Left kidney (tissue), 8 donors: ENCODE results near the gene ZNF783. TPM values are rescaled to one million over a fixed set of nuclear protein-coding genes. Genes with fewer than 3 reads are reported as not detected.
"Not testable (repeated sequence)": the region's sequence is repeated elsewhere in the genome, so short reads cannot be mapped to it uniquely, and the experiment has no call there.

ENCODE experiments used
- DNase-seq: peaks from one replicate; pipeline ENCODE4 v3.0.0-alpha.2; 2013
- long read RNA-seq, 8 donors: transcript quantifications; one replicate each; lab custom pipeline, GENCODE V29; 2026
- polyA plus RNA-seq: library from polyadenylated mRNA; unstranded; fragments of 120-200 nt; gene quantifications from one replicate; pipeline ENCODE4 v1.2.1, GENCODE V29; 2013; ENCODE audit not compliant: insufficient read length

The ZNF783 gene
- 17.0 TPM for polyA plus RNA-seq
- long read RNA-seq, donor 1, full-length matches to known transcripts, result 1 of 1 reads
- long read RNA-seq, donor 1, partial matches to known transcripts, result 0 of 1 reads
- long read RNA-seq, donor 1, other reads (novel, unspliced or antisense), result 0 of 1 reads
- long read RNA-seq, donor 2, result 0 reads
- long read RNA-seq, donor 3, result 0 reads
- long read RNA-seq, donor 4, result 0 reads
- long read RNA-seq, donor 5, result 0 reads
- long read RNA-seq, donor 6, full-length matches to known transcripts, result 3 of 3 reads
- long read RNA-seq, donor 6, partial matches to known transcripts, result 0 of 3 reads
- long read RNA-seq, donor 6, other reads (novel, unspliced or antisense), result 0 of 3 reads
- long read RNA-seq, donor 7, result 0 reads
- long read RNA-seq, donor 8, result 0 reads

DNA sequence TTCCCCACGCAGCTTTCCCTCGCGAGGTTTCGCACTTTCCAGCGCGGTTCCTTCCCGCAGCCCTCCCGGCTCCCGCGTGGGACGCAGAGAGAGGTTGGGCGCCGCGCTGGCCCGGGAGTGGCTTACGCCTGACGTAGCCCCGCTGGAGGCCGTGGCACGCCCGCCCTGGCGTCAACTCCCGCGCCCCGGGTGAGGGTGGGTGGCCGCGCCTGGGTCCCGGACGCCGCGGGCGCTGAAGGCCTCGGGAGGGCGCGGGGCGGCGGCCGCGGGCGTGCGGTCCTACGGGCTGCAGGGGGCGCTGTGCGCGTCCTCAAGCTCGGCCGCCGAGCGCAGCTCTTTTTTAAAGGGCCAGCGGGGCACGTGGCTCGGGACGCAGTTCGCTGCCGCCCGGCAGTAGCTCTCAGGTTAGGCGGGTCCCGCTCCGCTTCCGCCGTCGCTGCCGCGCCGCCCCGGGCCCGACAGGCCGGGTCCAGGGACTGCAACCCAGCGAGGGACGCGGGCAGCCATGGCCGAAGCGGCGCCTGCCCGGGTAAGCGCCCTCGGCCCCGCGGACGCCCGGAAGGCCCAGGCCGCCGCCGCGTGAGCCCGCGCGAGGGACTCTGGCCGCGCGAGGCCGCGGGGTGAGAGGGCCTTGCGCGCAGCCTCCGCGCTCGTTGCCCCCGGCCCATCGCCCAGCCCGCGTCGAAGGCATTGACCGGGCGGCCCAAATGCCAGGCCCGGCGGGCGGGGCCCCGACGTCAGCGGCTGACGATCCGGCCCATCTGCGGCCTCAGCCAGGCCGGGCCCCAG is at the start of gene ZNF783:
TSS of gene ZNF783 (plus strand) at position 368 of the 789 bp plus-strand sequence. CDS start at position 506, 138 bp downstream.
- DNase-seq, result peak; percentile 83

GRCh38 chr7:149214020-149214720 is 47.8 kb upstream of the ZNF783 start:
- DNase-seq, result no peak

GRCh38 chr7:149216402-149216801 is 45.6 kb upstream of the ZNF783 start:
- DNase-seq, result no peak

- no peak for DNase-seq
These were observed 44.4 kb upstream of the ZNF783 start for GRCh38 chr7:149217570-149217969.

GRCh38 chr7:149218469-149219420 is 43.3 kb upstream of the ZNF783 start:
- DNase-seq, result no peak

DNA sequence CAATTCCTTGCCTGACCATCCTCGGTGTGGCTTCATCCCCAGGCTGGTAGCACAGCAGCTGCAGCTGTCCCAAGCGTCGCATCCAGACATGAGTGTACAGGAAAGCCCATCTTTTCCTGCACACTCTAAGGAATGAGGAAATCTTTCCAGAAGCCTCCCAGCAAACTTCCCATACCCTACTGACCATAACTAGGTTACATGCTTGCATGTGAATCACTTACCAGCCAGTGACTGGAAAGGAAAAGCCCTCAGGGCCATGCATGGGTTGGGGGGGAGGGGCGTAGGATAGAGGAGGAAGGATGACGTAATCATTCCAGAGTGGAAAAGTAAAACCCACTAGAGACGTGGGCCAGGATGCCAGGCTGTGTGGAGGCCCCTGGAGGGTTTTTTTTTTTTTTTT is 41.5 kb upstream of the ZNF783 start:
- no peak for DNase-seq

DNA sequence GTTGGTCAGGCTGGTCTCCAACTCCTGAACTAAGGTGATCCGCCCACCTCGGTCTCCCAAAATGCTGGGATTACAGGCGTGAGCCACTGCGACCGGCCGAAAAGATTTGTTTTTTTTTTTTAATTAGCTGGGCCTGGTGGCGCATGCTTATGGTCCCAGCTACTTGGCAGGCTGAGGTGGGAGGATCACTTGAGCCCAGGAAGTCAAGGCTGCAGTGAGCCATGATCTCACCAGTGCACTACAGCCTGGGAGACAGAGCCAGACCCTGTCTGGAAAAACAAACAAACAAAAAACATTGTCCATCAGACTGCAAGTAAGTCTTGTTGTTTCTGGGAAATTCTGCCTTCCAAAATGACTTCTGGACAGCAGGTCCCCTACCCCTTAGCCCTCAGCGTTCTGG is 38.8 kb upstream of the ZNF783 start:
- no peak for DNase-seq

GRCh38 chr7:149223761-149224160 is 38.2 kb upstream of the ZNF783 start:
- DNase-seq, result no peak

GRCh38 chr7:149224352-149224751 is 37.6 kb upstream of the ZNF783 start:
- no peak for DNase-seq

DNA sequence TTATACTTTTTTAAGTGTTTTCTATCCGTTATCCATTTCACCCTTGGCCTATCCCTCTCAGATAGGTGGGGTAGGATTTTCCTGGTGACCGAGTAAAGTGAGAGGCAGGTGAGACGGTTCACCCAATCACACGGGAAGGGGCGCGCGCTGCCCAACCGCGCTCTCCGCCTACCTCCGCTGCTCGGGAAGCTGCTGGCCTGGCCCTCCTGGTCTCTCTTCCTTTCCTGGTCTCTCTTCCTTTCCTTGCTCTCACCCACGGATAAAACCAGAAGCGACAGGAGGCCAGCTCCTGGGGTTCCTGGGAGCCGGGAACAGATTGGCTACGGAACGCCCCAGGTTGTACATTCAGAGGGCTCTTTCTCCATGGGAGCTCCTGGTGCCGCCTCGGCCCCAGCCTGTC is 36.9 kb upstream of the ZNF783 start:
- no peak for DNase-seq

- DNase-seq, result no peak
These were observed 36.3 kb upstream of the ZNF783 start for GRCh38 chr7:149225656-149226055.

GRCh38 chr7:149226366-149226765 is 35.6 kb upstream of the ZNF783 start:
- not testable (repeated sequence) for DNase-seq

DNA sequence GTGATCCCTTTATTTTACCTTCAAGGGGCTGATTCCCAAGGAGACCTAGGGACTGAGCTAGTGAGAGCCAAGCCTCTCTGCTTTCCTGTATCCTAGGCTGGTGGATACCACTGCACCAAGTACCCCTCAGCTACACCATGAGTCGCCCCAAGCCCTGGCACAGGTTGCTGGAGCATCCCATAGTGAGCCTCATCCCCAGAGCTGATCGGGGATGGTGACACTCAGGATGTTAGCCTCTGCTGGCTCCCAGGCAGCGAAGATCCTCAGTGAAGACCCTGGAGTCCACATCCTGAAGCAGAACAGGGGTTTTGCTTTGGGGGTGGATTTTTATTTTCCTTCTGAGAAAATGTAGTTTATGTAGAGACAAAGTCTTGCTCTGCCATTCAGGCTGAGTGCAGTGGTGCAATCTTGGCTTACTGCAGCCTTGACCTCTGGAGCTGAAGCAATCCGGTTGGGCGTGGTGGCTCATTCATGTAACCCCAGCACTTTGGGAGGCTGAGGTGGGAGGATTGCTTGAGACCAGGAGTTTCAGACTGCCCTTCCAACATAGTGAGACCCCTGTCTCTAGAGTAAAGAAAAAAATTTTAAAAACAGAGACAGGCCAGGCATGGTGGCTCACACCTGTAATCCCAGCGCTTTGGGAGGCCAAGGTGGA is 35.0 kb upstream of the ZNF783 start:
- DNase-seq, result no peak

- DNase-seq, result no peak
These were observed 33.0 kb upstream of the ZNF783 start for GRCh38 chr7:149228831-149229471.

GRCh38 chr7:149229526-149229925 is 32.5 kb upstream of the ZNF783 start:
- DNase-seq, result no peak

DNA sequence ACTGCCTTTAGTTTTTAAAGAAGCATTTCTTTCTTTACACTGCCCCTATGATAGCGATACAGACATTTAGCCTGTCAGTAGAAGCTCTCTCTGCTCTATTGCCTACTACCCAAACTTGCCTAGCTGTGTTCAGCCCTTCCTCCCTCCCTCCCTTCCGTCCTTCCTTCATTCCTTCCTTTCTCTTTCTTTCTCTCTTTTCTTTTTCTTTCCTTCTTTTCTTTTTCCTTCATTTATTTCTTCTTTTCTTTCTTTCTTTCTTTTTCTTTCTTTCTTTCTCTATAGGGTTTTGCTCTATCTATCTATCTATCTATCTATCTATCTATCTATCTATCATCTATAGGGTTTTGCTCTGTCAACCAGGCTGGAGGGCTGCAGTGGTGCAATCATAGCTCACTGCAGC is 29.6 kb upstream of the ZNF783 start:
- no peak for DNase-seq

GRCh38 chr7:149233655-149234204 is 28.3 kb upstream of the ZNF783 start:
- DNase-seq, result not testable (repeated sequence)

DNA sequence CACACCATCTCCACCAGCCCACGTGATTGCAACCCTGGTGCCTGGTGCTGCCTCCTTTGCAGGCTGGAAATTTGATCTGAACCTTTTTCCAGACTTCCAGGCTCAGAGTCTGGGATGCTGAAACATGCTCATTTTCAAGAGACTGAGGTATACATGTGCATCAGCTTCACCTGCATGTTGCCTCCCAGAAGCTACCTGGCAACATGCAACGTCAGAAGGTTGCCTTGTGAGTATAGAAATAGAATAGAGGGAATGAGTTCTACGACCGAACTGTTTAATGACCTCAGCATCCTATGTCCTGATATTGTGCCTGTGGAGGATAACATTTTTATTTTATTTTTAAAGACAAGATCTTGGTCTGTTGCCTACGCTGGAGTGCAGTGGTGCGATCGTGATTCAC is 24.5 kb upstream of the ZNF783 start:
- no peak for DNase-seq

- no peak for DNase-seq
These were observed 23.9 kb upstream of the ZNF783 start for GRCh38 chr7:149238051-149238450.
